Measurements from ENCODE around the gene C11orf98.
"Not testable (repeated sequence)": the region's sequence is repeated elsewhere in the genome, so short reads cannot be mapped to it uniquely, and the experiment has no call there.

Gene C11orf98

GRCh38 chr11:62680825-62681240 lies 15.8 kb upstream of the C11orf98 start:
- DNase-seq = peak; percentile 29 to 46

DNA sequence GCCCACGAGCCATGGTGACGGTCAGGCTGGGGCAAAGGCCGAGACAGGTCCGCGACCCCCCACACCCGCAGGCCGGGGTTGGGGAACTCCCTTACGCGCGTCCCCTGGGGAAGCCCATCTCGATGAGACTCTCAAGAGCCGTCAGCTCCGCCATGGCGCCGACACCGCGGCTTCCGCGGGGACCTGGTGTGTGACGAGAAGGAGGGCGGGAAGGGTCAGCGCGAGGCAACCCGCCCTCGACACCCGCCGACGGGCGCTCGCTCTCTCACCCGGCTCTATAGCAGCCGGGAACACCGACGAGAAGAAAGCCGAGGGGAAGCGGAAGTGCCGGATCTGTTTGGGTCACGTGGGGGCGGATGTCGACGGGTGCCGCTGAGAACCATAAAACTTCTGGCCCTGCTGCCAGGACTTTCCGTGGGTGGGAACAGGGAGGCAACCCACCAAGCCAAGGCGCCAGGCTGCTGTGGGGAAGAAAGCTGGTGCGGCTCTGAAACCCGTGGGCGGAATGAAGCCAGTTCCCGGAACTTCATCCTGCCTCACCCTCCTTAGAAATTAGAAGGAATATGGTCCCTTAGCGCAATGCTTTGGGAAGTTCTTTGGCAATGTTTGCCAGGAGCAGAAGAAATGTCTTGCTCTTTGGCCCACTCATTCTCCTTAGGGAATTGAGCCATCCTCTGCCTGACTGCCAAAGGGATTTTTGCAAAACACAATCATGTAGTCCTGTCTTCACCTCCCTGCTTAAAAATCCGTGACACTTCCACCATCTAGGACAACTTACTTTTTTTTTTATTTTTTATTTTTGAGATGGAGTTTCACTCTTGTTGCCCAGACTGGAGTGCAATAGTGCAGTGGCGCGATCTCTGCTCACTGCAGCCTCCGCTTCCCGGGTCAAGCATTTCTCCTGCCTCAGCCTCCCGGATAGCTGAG lies 14.0 kb upstream of the C11orf98 start, which contains the start of gene UBXN1:
Gene UBXN1 (minus strand): TSS at position 304 of the 927 bp plus-strand sequence. CDS start 150 bp downstream, at position 154.
- peak; percentile 83 to 85 for DNase-seq

DNA sequence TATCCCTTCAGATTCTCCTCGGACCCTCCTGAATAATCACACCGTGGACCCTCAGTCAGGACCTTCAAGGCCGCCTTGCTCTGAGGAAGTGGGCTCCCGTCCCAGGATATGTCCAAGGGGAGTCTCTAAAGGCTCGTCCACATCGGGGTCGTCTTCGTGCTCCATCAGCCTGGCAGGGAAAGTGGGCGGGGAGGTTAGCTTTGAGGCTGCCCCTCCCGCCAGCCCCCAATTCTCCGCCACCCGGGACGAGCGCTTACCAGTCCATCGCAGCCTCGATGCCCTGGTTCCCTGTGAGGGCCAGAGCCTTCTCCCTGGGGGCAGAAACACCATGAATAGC lies 13.4 kb upstream of the C11orf98 start:
- DNase-seq = no peak

DNA sequence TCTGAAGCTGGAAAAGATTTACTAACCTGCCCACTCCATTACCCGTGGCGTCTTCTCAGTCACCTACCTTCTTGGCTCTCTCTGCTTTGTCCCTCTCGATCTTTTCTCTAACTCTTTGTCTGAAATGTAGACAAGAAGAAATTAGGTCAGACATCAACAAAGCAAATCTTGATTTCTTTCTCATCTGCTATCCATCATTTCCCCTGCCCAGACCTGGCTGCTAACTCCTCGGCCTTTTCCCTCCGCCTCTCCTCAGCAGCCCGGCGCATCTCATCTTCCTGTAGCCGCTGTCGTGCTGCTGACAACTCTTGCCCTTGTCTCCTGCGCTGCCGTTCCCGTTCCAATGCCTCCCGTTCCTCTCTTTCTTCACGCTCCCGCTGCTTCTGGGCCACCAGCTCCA lies 12.7 kb upstream of the C11orf98 start:
- no peak for DNase-seq

DNA sequence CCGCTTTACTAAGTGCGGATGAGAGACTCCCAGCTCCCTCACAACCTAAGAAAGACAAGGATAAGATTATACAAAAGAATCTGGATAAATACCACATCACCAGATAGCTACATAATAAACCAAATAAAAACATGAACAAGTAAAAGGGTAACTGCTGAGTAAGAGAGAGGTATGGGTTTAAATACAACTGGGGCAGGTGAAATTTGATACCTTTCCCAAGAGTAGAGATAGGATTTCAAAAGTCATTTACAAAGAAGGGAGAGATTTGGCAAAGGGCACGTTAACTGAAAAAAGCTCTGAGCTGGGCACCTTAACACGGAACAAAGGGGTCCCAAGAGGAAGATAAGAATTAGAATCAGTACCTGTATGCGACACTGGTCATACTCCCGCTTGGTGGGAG lies 12.1 kb upstream of the C11orf98 start:
- no peak for DNase-seq

DNA sequence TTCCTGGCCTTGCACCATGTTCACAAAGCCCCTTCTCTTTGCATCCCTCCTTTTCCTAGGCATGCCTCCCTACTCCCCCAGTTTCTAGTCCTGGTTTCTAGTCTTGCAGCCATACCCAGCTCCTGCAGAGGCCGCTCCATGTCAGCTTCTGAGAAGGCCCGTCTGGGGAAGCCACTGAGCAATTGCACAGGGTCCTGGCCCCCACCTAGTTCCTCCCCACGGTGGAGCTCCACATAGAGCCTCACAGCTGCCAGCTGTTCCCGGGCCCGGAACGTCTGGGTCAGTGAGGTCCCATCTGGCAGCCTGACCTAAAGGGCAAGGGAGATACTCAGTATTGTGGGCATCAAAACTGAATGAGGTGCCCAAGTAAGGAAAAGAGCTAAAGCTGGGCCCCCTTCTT lies 11.7 kb upstream of the C11orf98 start:
- DNase-seq = no peak

GRCh38 chr11:62675415-62675814 lies 10.4 kb upstream of the C11orf98 start:
- DNase-seq = not testable (repeated sequence)

- no peak for DNase-seq
Measured at GRCh38 chr11:62673196-62673525, 8.2 kb upstream of the C11orf98 start.

DNA sequence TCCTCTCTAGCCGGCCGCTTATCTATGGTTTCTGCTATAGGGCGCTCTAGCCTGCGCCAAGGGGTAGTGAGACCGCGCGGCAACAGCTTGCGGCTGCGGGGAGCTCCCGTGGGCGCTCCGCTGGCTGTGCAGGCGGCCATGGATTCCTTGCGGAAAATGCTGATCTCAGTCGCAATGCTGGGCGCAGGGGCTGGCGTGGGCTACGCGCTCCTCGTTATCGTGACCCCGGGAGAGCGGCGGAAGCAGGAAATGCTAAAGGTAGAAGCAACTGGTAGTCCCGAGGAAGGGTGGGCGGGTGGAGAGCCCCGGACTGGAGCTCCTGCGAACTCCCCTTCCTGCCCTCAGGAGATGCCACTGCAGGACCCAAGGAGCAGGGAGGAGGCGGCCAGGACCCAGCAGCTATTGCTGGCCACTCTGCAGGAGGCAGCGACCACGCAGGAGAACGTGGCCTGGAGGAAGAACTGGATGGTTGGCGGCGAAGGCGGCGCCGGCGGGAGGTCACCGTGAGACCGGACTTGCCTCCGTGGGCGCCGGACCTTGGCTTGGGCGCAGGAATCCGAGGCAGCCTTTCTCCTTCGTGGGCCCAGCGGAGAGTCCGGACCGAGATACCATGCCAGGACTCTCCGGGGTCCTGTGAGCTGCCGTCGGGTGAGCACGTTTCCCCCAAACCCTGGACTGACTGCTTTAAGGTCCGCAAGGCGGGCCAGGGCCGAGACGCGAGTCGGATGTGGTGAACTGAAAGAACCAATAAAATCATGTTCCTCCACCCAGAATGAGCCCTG lies 6.8 kb upstream of the C11orf98 start, which contains the start of the genes LBHD1 and UQCC3:
Gene LBHD1 (minus strand): TSS at position 660 of the 782 bp plus-strand sequence. CDS start 2,236 bp downstream, outside the sequence.
Gene UQCC3 (plus strand): TSS at position 66 of the 782 bp plus-strand sequence. CDS start 73 bp downstream, at position 139.
- DNase-seq = peak; percentile 79 to 87

DNA sequence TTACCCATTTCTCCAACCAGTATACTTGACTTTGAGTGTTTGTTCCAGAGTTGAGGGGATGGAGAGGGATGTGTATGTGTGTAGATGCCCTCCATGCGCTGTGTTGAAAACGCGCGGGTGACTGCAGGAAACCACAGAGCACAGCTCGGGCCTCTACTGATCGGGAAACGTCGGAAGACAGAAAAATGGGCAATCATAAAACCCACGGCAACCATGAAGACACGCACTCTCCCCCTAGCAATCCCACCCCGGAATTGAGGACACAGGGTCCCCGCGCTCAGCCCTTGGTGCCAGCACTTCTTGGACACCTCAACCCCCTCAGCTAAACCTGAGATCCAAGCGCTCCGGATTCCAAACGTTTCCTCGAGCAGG lies 6.2 kb upstream of the C11orf98 start:
- DNase-seq = no peak

DNA sequence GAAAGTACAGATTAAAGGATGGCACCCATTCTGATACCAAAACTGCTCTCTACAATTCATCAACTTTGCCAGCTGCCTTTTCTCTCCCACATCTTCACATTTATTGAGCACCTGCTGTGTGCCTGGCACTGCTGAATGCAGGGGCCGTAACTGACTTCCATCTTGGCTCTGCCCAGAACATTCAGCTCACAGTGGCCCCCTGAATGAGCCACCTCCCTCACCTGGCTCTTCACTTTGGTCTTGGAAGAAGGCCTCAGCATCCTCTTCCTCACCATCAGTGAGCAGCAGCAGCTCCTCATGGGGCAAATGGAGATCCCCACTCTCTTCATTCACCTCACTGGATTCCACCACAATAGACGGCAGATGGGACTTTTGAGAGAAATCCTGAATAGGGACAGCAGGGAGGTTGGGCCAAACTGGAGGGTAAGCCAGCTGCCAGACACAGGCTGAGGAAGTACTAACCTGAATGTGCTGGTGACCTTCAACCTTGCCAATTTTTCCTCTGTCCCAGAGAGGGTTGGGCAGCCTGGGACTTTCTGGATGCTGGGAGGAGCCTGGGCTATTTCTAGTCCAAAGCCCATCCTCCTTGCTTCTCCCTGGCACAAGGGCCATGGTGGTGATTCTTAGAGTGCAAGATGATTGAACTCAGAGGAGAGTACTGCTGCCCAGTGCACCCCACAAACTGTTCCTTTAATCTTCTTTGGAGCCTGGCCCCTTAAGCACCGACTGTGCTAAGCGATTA lies 4.6 kb upstream of the C11orf98 start:
- no peak for DNase-seq

- no peak for DNase-seq
Measured at GRCh38 chr11:62667460-62667859, 2.5 kb upstream of the C11orf98 start.

- no peak for DNase-seq
Measured at GRCh38 chr11:62666259-62666926, 1.4 kb upstream of the C11orf98 start.

GRCh38 chr11:62665599-62666258 lies 719 bp upstream of the C11orf98 start:
- peak in 1 of 2 experiments; percentile 33 for DNase-seq

- peak; percentile 56 to 64 for DNase-seq
Measured at GRCh38 chr11:62664405-62665074, 470 bp downstream of the C11orf98 start.

DNA sequence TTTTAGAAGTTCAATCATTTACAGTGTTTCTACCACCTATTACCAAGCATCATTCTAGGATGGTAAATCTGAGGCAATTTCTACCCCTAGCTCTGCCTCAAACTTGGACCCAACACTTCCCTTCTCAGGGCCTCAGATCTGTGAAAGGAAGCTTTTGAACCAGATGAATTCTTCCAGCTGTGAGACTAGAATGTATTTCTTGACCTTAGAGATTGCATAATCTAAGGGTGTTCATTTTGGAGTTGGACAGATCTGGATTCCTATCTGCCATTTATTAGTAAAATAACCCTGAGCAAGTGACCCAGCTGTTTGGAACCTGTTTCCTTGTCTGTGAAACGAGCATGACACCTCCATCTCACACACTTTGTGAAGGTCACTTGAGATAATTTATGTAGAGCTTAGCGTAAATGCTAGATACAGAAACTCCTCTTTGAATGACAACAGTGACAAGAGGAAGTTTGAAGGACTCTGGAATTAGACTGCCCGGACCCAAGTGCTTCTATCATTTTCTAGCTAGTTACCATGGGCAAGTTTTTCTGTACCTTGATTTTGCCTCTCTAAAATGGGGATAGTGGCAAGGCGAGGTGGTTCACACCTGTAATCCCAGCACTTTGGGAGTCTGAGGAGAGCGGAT lies 8.1 kb downstream of the C11orf98 start:
- no peak for DNase-seq

- no peak for DNase-seq
Measured at GRCh38 chr11:62654297-62654696, 10.7 kb downstream of the C11orf98 start.

GRCh38 chr11:62652161-62653006 lies 12.6 kb downstream of the C11orf98 start:
- no peak for DNase-seq

DNA sequence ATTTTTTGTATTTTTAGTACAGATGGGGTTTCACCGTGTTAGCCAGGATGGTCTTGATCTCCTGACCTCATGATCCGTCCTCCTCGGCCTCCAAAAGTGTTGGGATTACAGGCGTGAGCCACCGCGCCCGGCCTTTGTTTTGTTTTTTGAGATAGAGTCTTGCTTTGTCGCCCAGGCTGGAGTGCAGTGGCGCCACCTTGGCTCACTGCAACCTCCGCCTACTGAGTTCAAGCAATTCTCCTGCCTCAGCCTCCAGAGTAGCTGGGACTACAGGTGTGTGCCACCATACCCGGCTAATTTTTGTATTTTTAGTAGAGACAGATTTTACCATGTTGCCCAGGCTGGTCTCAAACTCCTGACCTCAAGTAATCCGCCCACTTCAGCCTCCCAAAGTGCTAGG lies 14.7 kb downstream of the C11orf98 start:
- DNase-seq = not testable (repeated sequence)

DNA sequence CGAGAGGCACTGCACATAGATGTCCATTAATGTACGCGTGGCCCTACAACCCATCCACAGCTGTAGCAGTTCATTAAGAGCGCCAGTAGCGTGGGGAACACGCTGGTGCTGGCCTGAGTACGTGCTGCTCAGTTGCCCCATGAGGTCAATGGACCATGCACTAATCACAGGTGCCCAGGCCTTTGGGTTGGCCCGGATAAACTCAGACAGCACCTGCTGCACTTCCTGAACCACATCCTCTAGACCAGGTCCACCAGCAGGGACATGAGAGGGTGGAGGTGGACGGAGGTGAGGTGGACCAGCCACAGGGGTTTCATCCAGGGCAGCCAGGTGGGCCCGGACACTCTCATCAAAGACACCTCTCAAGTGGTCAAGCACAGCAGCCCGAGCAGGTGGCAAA lies 15.5 kb downstream of the C11orf98 start:
- no peak for DNase-seq
